H1 (cell line): ENCODE measurements around the gene ABCG1. TPM values are rescaled to one million over a fixed set of nuclear protein-coding genes. Genes with fewer than 3 reads are reported as not detected.
A peak's percentile ranks its signal among the peaks of the same experiment; 100 is the strongest.

Experiments used
- CTCF ChIA-PET: fragments of 300-600 bp; sonication (Branson Sonifier 250); formaldehyde crosslinking; loops from one replicate; lab custom pipeline; 2021; ENCODE audit not compliant: partially characterized antibody; lab: Charles Lee
- POLR2A ChIA-PET: fragments of 300-600 bp; sonication (Branson Sonifier 250); formaldehyde crosslinking; loops from one replicate; lab custom pipeline; 2021; ENCODE audit warnings: inconsistent platforms; ENCODE audit not compliant: partially characterized antibody; lab: Charles Lee
- DNase-seq, 2 experiments: peaks; one replicate each; pipeline versions ENCODE4 v3.0.0 to v3.0.0-alpha.2; 2010 to 2022; ENCODE audit warnings: low spot score in 2 of 2, low read depth in 1 of 2, mixed read lengths in 1 of 2
- FAIRE-seq: peaks from 2 replicates; lab custom pipeline; 2011; peaks lifted over from hg19 to GRCh38; lab: Jason Lieb, UNC
- H2AFZ ChIP-seq: 2 replicates; pipeline ENCODE4 v1.8.1; 2012; ENCODE audit warnings: low read length, inconsistent platforms
- H2AK5ac ChIP-seq: 2 replicates; pipeline ENCODE4 v1.6.1; 2013; ENCODE audit warnings: low read depth, low read length
- H2BK120ac ChIP-seq: replicated peaks from 2 replicates; pipeline ENCODE3; 2013; ENCODE audit warnings: low read depth, low read length, inconsistent platforms
- H2BK12ac ChIP-seq: 2 replicates; pipeline ENCODE4 v1.6.1; 2013; ENCODE audit warnings: low read depth, low read length
- H2BK15ac ChIP-seq: 2 replicates; pipeline ENCODE4 v1.6.1; 2013; ENCODE audit warnings: low read length
- H2BK20ac ChIP-seq: 2 replicates; pipeline ENCODE4 v1.6.1; 2013; ENCODE audit warnings: low read length
- H2BK5ac ChIP-seq: 2 replicates; pipeline ENCODE4 v1.6.1; 2013; ENCODE audit warnings: low read depth, low read length
- H3K14ac ChIP-seq: 2 replicates; pipeline ENCODE4 v1.6.1; 2013; ENCODE audit warnings: inconsistent platforms; ENCODE audit not compliant: insufficient read length
- H3K18ac ChIP-seq: 2 replicates; pipeline ENCODE4 v1.6.1; 2013; ENCODE audit warnings: low read length; ENCODE audit errors: extremely low read depth
- H3K23ac ChIP-seq: 2 replicates; pipeline ENCODE4 v1.6.1; 2013; ENCODE audit warnings: inconsistent platforms; ENCODE audit not compliant: insufficient read length
- H3K23me2 ChIP-seq: 2 replicates; pipeline ENCODE4 v1.6.1; 2013; ENCODE audit warnings: low read depth, low read length
- H3K27ac ChIP-seq: 2 replicates; pipeline ENCODE4 v1.6.1; 2011; ENCODE audit warnings: low read depth, low read length, inconsistent platforms
- H3K27me3 ChIP-seq, 4 experiments: replicated peaks in 1 of 4; 1 replicate in 1 of 4; 2 replicates in 3 of 4; pipeline versions ENCODE4 v1.6.1 to v1.8.1; 2011 to 2013; ENCODE audit warnings: low read length in 3 of 4, mild to moderate bottlenecking in 3 of 4, inconsistent platforms in 2 of 4, mixed read lengths in 2 of 4, moderate library complexity in 1 of 4; ENCODE audit not compliant: control insufficient read depth in 3 of 4, insufficient read depth in 3 of 4; ENCODE audit errors: extremely low read depth in 1 of 4
- H3K36me3 ChIP-seq, 4 experiments: 2 replicates each; pipeline versions ENCODE4 v1.6.1 to v1.8.1; 2011 to 2013; ENCODE audit warnings: mild to moderate bottlenecking in 4 of 4, low read length in 3 of 4, moderate library complexity in 2 of 4, control low read depth in 1 of 4, inconsistent platforms in 1 of 4; ENCODE audit not compliant: insufficient read depth in 4 of 4, control insufficient read depth in 2 of 4
- H3K4ac ChIP-seq: replicated peaks from 2 replicates; pipeline ENCODE3; 2013; ENCODE audit warnings: low read length, low read depth, mixed read lengths, inconsistent platforms; ENCODE audit not compliant: insufficient read length
- H3K4me1 ChIP-seq, 4 experiments: replicated peaks in 1 of 4; 1 replicate in 1 of 4; 2 replicates in 3 of 4; pipeline versions ENCODE4 v1.6.1 to v1.8.1; 2011 to 2013; ENCODE audit warnings: low read length in 3 of 4, inconsistent platforms in 2 of 4, mixed read lengths in 1 of 4; ENCODE audit not compliant: insufficient read depth in 4 of 4, control insufficient read depth in 3 of 4
- H3K4me2 ChIP-seq, 2 experiments: 2 replicates each; pipeline versions ENCODE4 v1.6.1 to v1.8.1; 2011 to 2013; ENCODE audit warnings: low read depth in 2 of 2, low read length in 2 of 2, control low read depth in 1 of 2, inconsistent platforms in 1 of 2, mild to moderate bottlenecking in 1 of 2; ENCODE audit not compliant: insufficient read depth in 1 of 2
- H3K4me3 ChIP-seq, 4 experiments: fragments of 200-600, 300-600 bp in 1 of 4; sonication (generic), shearing (Covaris generic), sonication (Bioruptor Twin) in 1 of 4; 2 replicates each; pipeline versions ENCODE4 v1.5.1 to v1.8.1; 2011 to 2016; ENCODE audit warnings: low read length in 4 of 4, low read depth in 3 of 4, control low read depth in 2 of 4, inconsistent platforms in 2 of 4, mild to moderate bottlenecking in 2 of 4, mixed read lengths in 1 of 4, moderate library complexity in 1 of 4; ENCODE audit not compliant: insufficient read depth in 2 of 4; ENCODE audit errors: extremely low read depth in 1 of 4
- H3K56ac ChIP-seq: replicated peaks from 2 replicates; pipeline ENCODE3; 2013; ENCODE audit warnings: low read depth, mild to moderate bottlenecking, mixed read lengths, low read length, inconsistent platforms; ENCODE audit not compliant: insufficient read length
- H3K79me1 ChIP-seq: 2 replicates; pipeline ENCODE4 v1.6.1; 2013; ENCODE audit warnings: low read depth, low read length, control low read depth
- H3K79me2 ChIP-seq, 2 experiments: 2 replicates each; pipeline versions ENCODE4 v1.6.1 to v1.8.1; 2012 to 2013; ENCODE audit warnings: low read length in 2 of 2, mild to moderate bottlenecking in 2 of 2, inconsistent platforms in 1 of 2; ENCODE audit not compliant: insufficient read depth in 2 of 2, control insufficient read depth in 1 of 2
- H3K9ac ChIP-seq, 4 experiments: replicated peaks in 1 of 4; 1 replicate in 1 of 4; 2 replicates in 3 of 4; pipeline versions ENCODE4 v1.6.1 to v1.8.1; 2011 to 2013; ENCODE audit warnings: low read depth in 3 of 4, low read length in 3 of 4, control low read depth in 2 of 4, mild to moderate bottlenecking in 2 of 4, moderate library complexity in 2 of 4, inconsistent platforms in 1 of 4; ENCODE audit errors: extremely low read depth in 1 of 4
- H3K9me3 ChIP-seq, 2 experiments: 2 replicates each; pipeline versions ENCODE4 v1.6.1 to v1.8.1; 2012 to 2013; ENCODE audit warnings: mild to moderate bottlenecking in 2 of 2, moderate library complexity in 2 of 2, control low read depth in 1 of 2, inconsistent platforms in 1 of 2, low read depth in 1 of 2, low read length in 1 of 2, mixed read lengths in 1 of 2; ENCODE audit not compliant: insufficient read depth in 2 of 2
- H4K20me1 ChIP-seq, 2 experiments: replicated peaks in 1 of 2; 2 replicates each; pipeline versions ENCODE3 to v1.8.1; 2011 to 2013; ENCODE audit warnings: inconsistent platforms in 2 of 2, low read length in 2 of 2, mild to moderate bottlenecking in 1 of 2; ENCODE audit not compliant: insufficient read depth in 2 of 2, control insufficient read depth in 1 of 2
- H4K5ac ChIP-seq: 2 replicates; pipeline ENCODE4 v1.6.1; 2013; ENCODE audit warnings: low read length, low read depth, mixed read lengths, inconsistent platforms; ENCODE audit not compliant: insufficient read length
- H4K8ac ChIP-seq: 2 replicates; pipeline ENCODE4 v1.8.0; 2013; ENCODE audit warnings: mild to moderate bottlenecking, moderate library complexity, low read length, inconsistent platforms; ENCODE audit not compliant: insufficient read depth; ENCODE audit errors: extremely low read depth
- H4K91ac ChIP-seq: replicated peaks from 2 replicates; pipeline ENCODE3; 2013; ENCODE audit warnings: low read length, mixed read lengths, inconsistent platforms; ENCODE audit not compliant: insufficient read length
- CBX8 ChIP-seq: fragments of 300-800, 300-1000 bp; sonication (generic); IDR thresholded peaks from 2 replicates; pipeline ENCODE4 v1.7.1; 2016; ENCODE audit warnings: low read depth, low read length, borderline replicate concordance
- CREB1 ChIP-seq: IDR thresholded peaks from 2 replicates; pipeline ENCODE4 v1.6.1; 2012; ENCODE audit warnings: inconsistent platforms
- HDAC2 ChIP-seq, 2 experiments: fragments of 300-600 bp in 1 of 2; sonication (generic) in 1 of 2; IDR thresholded peaks; 2 replicates each; pipeline ENCODE4 v1.6.1; 2011 to 2012; ENCODE audit warnings: low read depth in 2 of 2, low read length in 2 of 2, mild to moderate bottlenecking in 2 of 2, moderate library complexity in 2 of 2, borderline replicate concordance in 1 of 2, inconsistent platforms in 1 of 2
- POLR2A ChIP-seq, 2 experiments: IDR thresholded peaks; 1 replicate in 1 of 2; 2 replicates in 1 of 2; pipeline ENCODE4 v1.6.1; 2011; ENCODE audit warnings: low read depth in 2 of 2, low read length in 2 of 2, mild to moderate bottlenecking in 2 of 2; ENCODE audit errors: control extremely low read depth in 1 of 2
- RNF2 ChIP-seq: fragments of 200-900, 300-1000 bp; sonication (generic); IDR thresholded peaks from 2 replicates; pipeline ENCODE4 v1.7.1; 2016; ENCODE audit warnings: borderline replicate concordance, low read depth, mild to moderate bottlenecking, antibody characterized with exemption, low read length; ENCODE audit not compliant: poor library complexity, severe bottlenecking; ENCODE audit errors: missing control alignments
- RXRA ChIP-seq: IDR thresholded peaks from 2 replicates; pipeline ENCODE4 v1.6.1; 2011; ENCODE audit warnings: low read depth, mild to moderate bottlenecking, low read length, moderate library complexity; ENCODE audit not compliant: insufficient read depth
- SP4 ChIP-seq: IDR thresholded peaks from 2 replicates; pipeline ENCODE4 v1.6.1; 2012; ENCODE audit warnings: low read length, inconsistent platforms
- WGBS, 2 experiments: shearing (Covaris generic) in 1 of 2; methylation state at CpG; one replicate each; pipeline versions ENCODE4 v1.1.6 to v1.1.7; 2013 to 2015; ENCODE audit warnings: low lambda C conversion rate in 2 of 2, mixed read lengths in 2 of 2, inconsistent platforms in 1 of 2, low coverage in 1 of 2, missing lambda C conversion rate in 1 of 2; ENCODE audit not compliant: insufficient replicate concordance in 2 of 2, insufficient coverage in 1 of 2, insufficient read length in 1 of 2; ENCODE audit errors: extremely low coverage in 1 of 2, missing lambda C conversion rate in 1 of 2; 5-methylcytosine and 5-hydroxymethylcytosine counted together
- polyA plus RNA-seq, 7 experiments: library from polyadenylated mRNA; depleted of rRNA in 3 of 7; stranded (reverse) in 5 of 7; unstranded in 2 of 7; fragments of >200 nt in 5 of 7; fragments of 200-250 nt in 2 of 7; gene quantifications; 1 replicate in 5 of 7; 2 replicates in 1 of 7; 4 replicates in 1 of 7; pipeline versions ENCODE4 v1.2.1 to v1.2.3, GENCODE V29; 2011 to 2013; ENCODE audit warnings: missing spikeins in 2 of 7, mixed read lengths in 2 of 7
- total RNA-seq: library from RNA; stranded (reverse); fragmentation: NEBNext Ultra II Directional; extraction: Animal tissue kit (Norgen Biotek cat#: 25700); gene quantifications from 2 replicates; pipeline ENCODE4 v1.2.1, GENCODE V29; 2021
- TF ChIP-seq, protein P1 (sequence below): IDR thresholded peaks from 2 replicates; pipeline ENCODE4 v1.6.1; 2012; ENCODE audit warnings: inconsistent platforms
- TF ChIP-seq, protein P2 (sequence below): IDR thresholded peaks from 2 replicates; pipeline ENCODE4 v1.6.1; 2011; ENCODE audit warnings: low read length, improper control_type of control experiment

ABCG1 gene
- total and polyA plus RNA-seq, 2 of the 8 experiments (the other 6 are each of a cell fraction or from before 2014, with no cell fraction given), result 2.1 to 4.0 TPM

DNA sequence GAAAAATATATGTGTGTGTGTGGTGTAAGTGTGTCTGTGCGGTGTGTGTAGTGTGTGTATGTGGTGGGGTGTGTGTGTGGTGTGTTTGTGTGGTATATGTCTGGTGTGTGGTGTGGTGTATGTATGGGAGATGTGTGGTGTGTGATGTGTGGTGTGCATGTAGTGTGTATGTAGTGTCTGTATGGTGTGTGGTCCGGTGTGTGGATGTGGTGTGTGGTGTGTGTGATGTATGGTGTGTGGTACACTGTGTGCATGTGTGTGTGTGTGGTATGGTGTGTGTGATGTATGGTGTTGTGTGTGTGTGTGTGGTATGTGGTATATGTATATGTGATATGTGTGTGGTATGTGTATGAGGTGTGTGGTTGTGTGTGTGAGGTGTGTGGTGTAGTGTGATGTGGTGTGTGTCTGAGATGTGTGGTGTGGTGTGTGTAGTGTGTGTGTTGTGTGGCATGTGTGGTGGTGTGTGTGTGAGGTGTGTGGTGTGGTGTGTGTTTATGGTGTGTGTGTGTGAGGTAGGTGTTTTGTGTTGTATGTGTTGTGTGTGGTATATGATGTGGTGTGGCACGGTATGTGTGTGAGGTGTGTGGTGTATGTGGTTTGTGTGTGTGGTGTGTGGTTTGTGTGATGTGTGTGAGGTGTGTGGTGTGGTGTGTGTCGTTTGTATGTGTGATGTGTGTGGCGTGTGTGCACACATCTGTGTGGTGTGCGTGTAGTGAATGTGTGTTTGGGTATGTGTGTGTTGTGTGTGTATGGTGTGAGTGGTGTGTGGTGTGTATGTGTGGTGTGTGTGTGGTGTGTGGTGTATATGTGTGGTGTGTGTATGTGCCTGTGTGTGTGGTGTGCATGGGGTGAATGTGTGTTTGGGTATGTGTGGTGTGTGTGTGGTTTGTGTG lies 35.3 kb upstream of the ABCG1 start:
- H4K20me1 ChIP-seq, result peaks cover 0 to 10% of the 10 kb centered on the region in 2 experiments
- H3K27me3 ChIP-seq, result no peaks in the 10 kb centered on the region
- H2BK15ac ChIP-seq, result peak overlapping the region; percentile 76; the same call in 1 of the 2 replicates
- H3K4me1 ChIP-seq, result no peaks in the 10 kb centered on the region
- H4K8ac ChIP-seq, result no peak overlapping the region
- H3K23me2 ChIP-seq, result peaks cover 11% of the 10 kb centered on the region; the same call in 1 of the 2 replicates
- peak overlapping the region; percentile 45; the same call in 1 of the 2 replicates for H2BK12ac ChIP-seq
- H3K79me1 ChIP-seq, result no peaks in the 10 kb centered on the region
- peak overlapping the region; percentile 85 for H3K23ac ChIP-seq
- H3K9ac ChIP-seq, result peak overlapping the region in 1 of 4 experiments; percentile 28; a peak in 1 of 7 replicates
- H4K91ac ChIP-seq, result peak overlapping the region; percentile 81
- no peaks in the 10 kb centered on the region; a peak in 1 of 8 replicates for H3K36me3 ChIP-seq
- peak overlapping the region; percentile 98 for H2AK5ac ChIP-seq
- no peak overlapping the region for H2AFZ ChIP-seq
- no peak overlapping the region for H3K4me2 ChIP-seq
- peak overlapping the region; percentile 99 for H3K56ac ChIP-seq
- no peak overlapping the region for H3K4me3 ChIP-seq
- H3K14ac ChIP-seq, result no peak overlapping the region
- H2BK120ac ChIP-seq, result peak overlapping the region; percentile 54
- no peak overlapping the region for H3K18ac ChIP-seq
- H3K9me3 ChIP-seq, result no peaks in the 10 kb centered on the region
- no peak for DNase-seq
- peak overlapping the region; percentile 95 for H3K4ac ChIP-seq
- POLR2A ChIA-PET, result interaction anchor here (0.6 to 1.0 kb wide), 2 partner anchors 10 to 25 kb away, joined by 3 read pairs; no protein-coding TSS in a partner anchor
- H2BK5ac ChIP-seq, result peak overlapping the region; percentile 46; the same call in 1 of the 2 replicates
- no peaks in the 10 kb centered on the region for H3K79me2 ChIP-seq
- WGBS, 2 experiments, result 89 to 100% methylated on average over 2 to 6 of the region's 6 CpGs
- no peak for FAIRE-seq
- H4K5ac ChIP-seq, result no peak overlapping the region
- H2BK20ac ChIP-seq, result no peak overlapping the region
- H3K27ac ChIP-seq, result no peak overlapping the region
- CTCF ChIA-PET, result interaction anchor here (0.6 to 1.2 kb wide), 3 partner anchors 19 to 255 kb away, joined by 3 to 4 read pairs (median 3); no protein-coding TSS in a partner anchor
- TF ChIP-seq POLR2A (IDR thresholded peaks at IDR 0.05; ENCODE audit: control extremely low read depth in 1 of 2, low read depth in 2 of 2, low read length in 2 of 2) (no peak), CBX8 (no peak), RNF2 (no peak), HDAC2 (IDR thresholded peaks at IDR 0.05; ENCODE audit: borderline replicate concordance in 1 of 2, low read depth in 2 of 2, low read length in 2 of 2) (no peak), CREB1 (no peak), RXRA (no peak), SP4 (no peak)
- TF ChIP-seq, protein P1, sequence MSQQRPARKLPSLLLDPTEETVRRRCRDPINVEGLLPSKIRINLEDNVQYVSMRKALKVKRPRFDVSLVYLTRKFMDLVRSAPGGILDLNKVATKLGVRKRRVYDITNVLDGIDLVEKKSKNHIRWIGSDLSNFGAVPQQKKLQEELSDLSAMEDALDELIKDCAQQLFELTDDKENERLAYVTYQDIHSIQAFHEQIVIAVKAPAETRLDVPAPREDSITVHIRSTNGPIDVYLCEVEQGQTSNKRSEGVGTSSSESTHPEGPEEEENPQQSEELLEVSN, result no peak
- TF ChIP-seq, protein P2, sequence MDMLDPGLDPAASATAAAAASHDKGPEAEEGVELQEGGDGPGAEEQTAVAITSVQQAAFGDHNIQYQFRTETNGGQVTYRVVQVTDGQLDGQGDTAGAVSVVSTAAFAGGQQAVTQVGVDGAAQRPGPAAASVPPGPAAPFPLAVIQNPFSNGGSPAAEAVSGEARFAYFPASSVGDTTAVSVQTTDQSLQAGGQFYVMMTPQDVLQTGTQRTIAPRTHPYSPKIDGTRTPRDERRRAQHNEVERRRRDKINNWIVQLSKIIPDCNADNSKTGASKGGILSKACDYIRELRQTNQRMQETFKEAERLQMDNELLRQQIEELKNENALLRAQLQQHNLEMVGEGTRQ, result no peak
